Smooth muscle cell (in vitro differentiated cells): Measurements from ENCODE around the gene ZNF454. TPM values are rescaled to one million over a fixed set of nuclear protein-coding genes. Genes with fewer than 3 reads are reported as not detected.

Experiments used
- DNase-seq: peaks from one replicate; lab custom pipeline; 2025; ENCODE audit not compliant: unreplicated experiment; lab: John Stamatoyannopoulos, UW
- H2AFZ ChIP-seq: fragments of 200-600 bp; sonication (generic); 2 replicates; pipeline ENCODE4 v1.6.0; 2016; ENCODE audit warnings: antibody characterized with exemption, low read depth, mild to moderate bottlenecking
- H3F3A ChIP-seq: fragments of 200-600 bp; sonication (generic); 2 replicates; pipeline ENCODE4 v1.6.0; 2017; ENCODE audit warnings: antibody characterized with exemption, low read depth
- H3K27ac ChIP-seq: fragments of 200-600 bp; sonication (generic); 2 replicates; pipeline ENCODE4 v1.5.1; 2016; ENCODE audit warnings: low read depth, mild to moderate bottlenecking
- H3K27me3 ChIP-seq: fragments of 200-600 bp; sonication (generic); 2 replicates; pipeline ENCODE4 v1.6.1; 2016; ENCODE audit warnings: low read depth, mild to moderate bottlenecking
- H3K36me3 ChIP-seq: fragments of 200-600 bp; sonication (generic); 2 replicates; pipeline ENCODE4 v1.5.1; 2016; ENCODE audit warnings: low read depth
- H3K4me1 ChIP-seq: fragments of 200-600 bp; sonication (generic); 2 replicates; pipeline ENCODE4 v1.5.1; 2016; ENCODE audit warnings: low read depth
- H3K4me2 ChIP-seq: fragments of 200-600 bp; sonication (generic); 2 replicates; pipeline ENCODE4 v1.6.0; 2016; ENCODE audit warnings: mild to moderate bottlenecking
- H3K4me3 ChIP-seq: fragments of 200-600 bp; sonication (generic); 2 replicates; pipeline ENCODE4 v1.5.1; 2016; ENCODE audit warnings: mild to moderate bottlenecking
- H3K79me2 ChIP-seq: fragments of 200-600 bp; sonication (generic); 2 replicates; pipeline ENCODE4 v1.6.0; 2016; ENCODE audit warnings: low read depth, mild to moderate bottlenecking
- H3K9ac ChIP-seq: fragments of 200-600 bp; sonication (generic); 2 replicates; pipeline ENCODE4 v1.6.0; 2016; ENCODE audit warnings: low read depth
- H3K9me3 ChIP-seq: fragments of 200-600 bp; sonication (generic); replicated peaks from 2 replicates; pipeline ENCODE4 v1.5.1; 2016; ENCODE audit warnings: low read depth
- H4K20me1 ChIP-seq: fragments of 200-600 bp; sonication (generic); 2 replicates; pipeline ENCODE4 v1.6.0; 2016; ENCODE audit warnings: low read depth
- WGBS: methylation state at CpG from one replicate; pipeline ENCODE4 v1.1.7; 2016; ENCODE audit warnings: low lambda C conversion rate; 5-methylcytosine and 5-hydroxymethylcytosine counted together
- polyA plus RNA-seq: library from polyadenylated mRNA; unstranded; fragments of >200 nt; fragmentation: Nextera tagmentation; extraction: Ambion mirVana; gene quantifications from 2 replicates; pipeline ENCODE4 v1.2.1, GENCODE V29; 2016
- total RNA-seq: library from RNA; depleted of rRNA; stranded (reverse); fragments of >200 nt; gene quantifications from 2 replicates; pipeline ENCODE4 v1.2.3, GENCODE V29; 2014
- TF ChIP-seq, protein P1 (sequence below): fragments of 200-600 bp; sonication (generic); IDR thresholded peaks from 2 replicates; pipeline ENCODE4 v1.5.1; 2017; ENCODE audit warnings: borderline replicate concordance, mild to moderate bottlenecking, antibody characterized with exemption; ENCODE audit not compliant: insufficient read depth, poor library complexity, severe bottlenecking

ZNF454 gene
- total and polyA plus RNA-seq, 2 experiments from 2014 or later = 0.17 TPM; not detected in 1

DNA sequence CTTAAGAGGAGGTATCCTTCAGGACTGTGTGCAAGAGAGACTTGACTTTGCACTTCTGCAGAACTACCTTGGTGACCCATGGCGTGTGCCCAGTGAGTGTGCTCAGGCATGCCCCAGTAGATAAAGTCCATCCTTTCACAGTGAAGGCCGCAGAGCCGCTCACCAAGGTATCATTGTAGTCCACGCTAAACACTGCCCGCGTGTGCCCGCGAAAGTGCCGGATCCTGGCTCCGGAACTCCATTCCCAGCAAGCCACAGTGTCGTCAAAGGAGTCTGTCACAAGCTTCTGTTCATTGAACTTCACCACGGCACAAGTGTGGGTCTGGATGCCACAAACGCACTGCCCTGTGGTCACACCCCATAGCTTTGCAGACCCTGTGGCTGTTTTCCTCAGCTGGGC lies 57.4 kb downstream of the ZNF454 start:
- H3K4me1 ChIP-seq = no peaks in the 10 kb centered on the region
- 95% methylated on average over 13 of the region's 13 CpGs for WGBS
- H4K20me1 ChIP-seq = no peaks in the 10 kb centered on the region
- no peak for DNase-seq
- TF ChIP-seq, protein P1, sequence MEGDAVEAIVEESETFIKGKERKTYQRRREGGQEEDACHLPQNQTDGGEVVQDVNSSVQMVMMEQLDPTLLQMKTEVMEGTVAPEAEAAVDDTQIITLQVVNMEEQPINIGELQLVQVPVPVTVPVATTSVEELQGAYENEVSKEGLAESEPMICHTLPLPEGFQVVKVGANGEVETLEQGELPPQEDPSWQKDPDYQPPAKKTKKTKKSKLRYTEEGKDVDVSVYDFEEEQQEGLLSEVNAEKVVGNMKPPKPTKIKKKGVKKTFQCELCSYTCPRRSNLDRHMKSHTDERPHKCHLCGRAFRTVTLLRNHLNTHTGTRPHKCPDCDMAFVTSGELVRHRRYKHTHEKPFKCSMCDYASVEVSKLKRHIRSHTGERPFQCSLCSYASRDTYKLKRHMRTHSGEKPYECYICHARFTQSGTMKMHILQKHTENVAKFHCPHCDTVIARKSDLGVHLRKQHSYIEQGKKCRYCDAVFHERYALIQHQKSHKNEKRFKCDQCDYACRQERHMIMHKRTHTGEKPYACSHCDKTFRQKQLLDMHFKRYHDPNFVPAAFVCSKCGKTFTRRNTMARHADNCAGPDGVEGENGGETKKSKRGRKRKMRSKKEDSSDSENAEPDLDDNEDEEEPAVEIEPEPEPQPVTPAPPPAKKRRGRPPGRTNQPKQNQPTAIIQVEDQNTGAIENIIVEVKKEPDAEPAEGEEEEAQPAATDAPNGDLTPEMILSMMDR = no peak
- H3K36me3 ChIP-seq = no peaks in the 10 kb centered on the region
- no peak overlapping the region for H2AFZ ChIP-seq
- H3K79me2 ChIP-seq = no peaks in the 10 kb centered on the region
- H3K4me2 ChIP-seq = no peak overlapping the region
- H3K4me3 ChIP-seq = no peak overlapping the region
- H3K27ac ChIP-seq = no peak overlapping the region
- H3K9ac ChIP-seq = no peak overlapping the region
- H3K27me3 ChIP-seq = peaks cover 14% of the 10 kb centered on the region
- H3F3A ChIP-seq = no peaks in the 10 kb centered on the region
- H3K9me3 ChIP-seq = no peaks in the 10 kb centered on the region

DNA sequence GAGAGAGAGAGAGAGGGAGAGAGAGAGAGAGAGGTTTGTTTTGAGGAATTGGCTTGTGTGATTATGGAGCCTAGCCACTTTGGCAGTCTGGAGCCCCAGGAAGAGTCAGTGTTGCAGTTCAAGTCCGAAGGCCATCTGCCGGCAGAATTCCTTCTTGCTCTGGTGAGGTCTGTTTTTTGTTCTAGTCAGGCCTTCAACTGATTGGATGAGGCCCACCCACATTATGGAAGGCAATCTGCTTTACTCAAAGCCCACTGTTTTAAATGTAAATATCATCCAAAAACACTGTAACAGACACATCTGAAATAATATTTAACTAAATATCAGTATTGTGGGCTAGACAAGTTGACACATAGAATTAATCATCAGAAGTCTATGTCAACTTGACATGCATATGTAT lies 65.6 kb downstream of the ZNF454 start:
- Histone ChIP-seq H3K4me2 (no peak overlapping the region), H3K27me3 (no peaks in the 10 kb centered on the region), H2AFZ (no peak overlapping the region), H3K27ac (no peak overlapping the region), H3K4me1 (no peaks in the 10 kb centered on the region), H3K4me3 (no peak overlapping the region), H3K9me3 (no peaks in the 10 kb centered on the region), H3K79me2 (no peaks in the 10 kb centered on the region), H3K36me3 (no peaks in the 10 kb centered on the region), H3F3A (no peaks in the 10 kb centered on the region), H3K9ac (no peak overlapping the region), H4K20me1 (no peaks in the 10 kb centered on the region)
- TF ChIP-seq, protein P1 = no peak
- 100% methylated on average over 2 of the region's 2 CpGs for WGBS
- no peak for DNase-seq

DNA sequence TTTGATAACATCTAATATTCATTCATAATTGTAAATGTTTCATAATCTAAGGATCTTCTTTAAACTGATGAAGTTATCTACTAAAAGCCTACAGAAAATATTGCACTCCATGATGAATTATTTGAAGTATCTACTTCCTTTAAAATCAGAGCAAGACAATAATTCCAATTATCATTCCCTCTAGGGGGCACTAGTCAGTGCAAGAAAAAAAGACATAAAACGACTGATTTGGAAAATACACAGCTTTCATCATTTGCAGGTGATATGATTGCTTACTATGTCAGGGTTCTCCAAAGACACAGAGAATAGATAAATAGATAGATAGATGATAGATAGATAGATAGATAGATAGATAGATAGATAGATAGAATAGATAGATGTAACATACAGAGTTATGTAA lies 67.7 kb downstream of the ZNF454 start:
- no peaks in the 10 kb centered on the region for H3K27me3 ChIP-seq
- TF ChIP-seq, protein P1 = no peak
- no peaks in the 10 kb centered on the region for H3F3A ChIP-seq

More for the DNA sequence above, 67.7 kb downstream of the ZNF454 start:
- no peak for DNase-seq
- Histone ChIP-seq H3K27ac (no peak overlapping the region), H3K36me3 (no peaks in the 10 kb centered on the region), H3K4me2 (no peak overlapping the region), H3K4me1 (no peaks in the 10 kb centered on the region), H2AFZ (no peak overlapping the region), H3K9ac (no peak overlapping the region), H3K79me2 (no peaks in the 10 kb centered on the region), H4K20me1 (no peaks in the 10 kb centered on the region), H3K9me3 (no peaks in the 10 kb centered on the region), H3K4me3 (no peak overlapping the region)
- WGBS = 30% methylated on average over 1 of the region's 1 CpG

Other genes with a start within 250 kb of the ZNF454 start
- 12.7 and 14.5 TPM in 2 replicates for gene ZNF354A, start 210.5 kb upstream of the ZNF454 start, total RNA-seq
- gene ZNF354A, start 210.5 kb upstream of the ZNF454 start, polyA plus RNA-seq = 8.0 and 10.0 TPM in 2 replicates
- 10.9 and 16.0 TPM in 2 replicates for gene ZNF354B, start 81.2 kb upstream of the ZNF454 start, total RNA-seq
- gene ZNF354B, start 81.2 kb upstream of the ZNF454 start, polyA plus RNA-seq = 2.2 and 4.1 TPM in 2 replicates
- gene ZFP2, start 45.3 kb upstream of the ZNF454 start, total RNA-seq = 3.2 and 5.8 TPM in 2 replicates
- gene ZFP2, start 45.3 kb upstream of the ZNF454 start, polyA plus RNA-seq = 2.2 and 3.2 TPM in 2 replicates
- not detected in 2 replicates for gene GRM6, start 54.1 kb downstream of the ZNF454 start, total RNA-seq
- gene GRM6, start 54.1 kb downstream of the ZNF454 start, polyA plus RNA-seq = not detected in 2 replicates
- gene ZNF879, start 82.6 kb downstream of the ZNF454 start, total RNA-seq = 1.1 and 4.5 TPM in 2 replicates
- gene ZNF879, start 82.6 kb downstream of the ZNF454 start, polyA plus RNA-seq = 0.58 and 3.0 TPM in 2 replicates
- 11.7 and 14.3 TPM in 2 replicates for gene ZNF354C, start 119.2 kb downstream of the ZNF454 start, total RNA-seq
- gene ZNF354C, start 119.2 kb downstream of the ZNF454 start, polyA plus RNA-seq = 1.6 and 4.0 TPM in 2 replicates